Hepatocyte (in vitro differentiated cells): ENCODE results near the gene ACOT2. TPM values are rescaled to one million over a fixed set of nuclear protein-coding genes. Genes with fewer than 3 reads are reported as not detected.
"Not testable (repeated sequence)": the region's sequence is repeated elsewhere in the genome, so short reads cannot be mapped to it uniquely, and the experiment has no call there.

Source experiments
- DNase-seq: peaks from one replicate; pipeline ENCODE4 v3.0.0-alpha.2; 2016; ENCODE audit warnings: low spot score
- H2AFZ ChIP-seq: fragments of 200-600 bp; sonication (generic); 2 replicates; pipeline ENCODE4 v1.6.0; 2016; ENCODE audit warnings: antibody characterized with exemption, mild to moderate bottlenecking
- H3K27ac ChIP-seq: fragments of 200-600 bp; sonication (generic); 2 replicates; pipeline ENCODE4 v1.5.1; 2016; ENCODE audit warnings: mild to moderate bottlenecking
- H3K27me3 ChIP-seq: fragments of 200-600 bp; sonication (generic); 2 replicates; pipeline ENCODE4 v1.6.1; 2016
- H3K36me3 ChIP-seq: fragments of 200-600 bp; sonication (generic); replicated peaks from 2 replicates; pipeline ENCODE4 v1.5.1; 2016; ENCODE audit warnings: low read depth; ENCODE audit not compliant: insufficient read depth
- H3K4me1 ChIP-seq: fragments of 200-600 bp; sonication (generic); 2 replicates; pipeline ENCODE4 v1.5.1; 2016; ENCODE audit warnings: mild to moderate bottlenecking, moderate library complexity; ENCODE audit not compliant: insufficient read depth
- H3K4me2 ChIP-seq: fragments of 200-600 bp; sonication (generic); 2 replicates; pipeline ENCODE4 v1.6.0; 2016
- H3K4me3 ChIP-seq: fragments of 200-600 bp; sonication (generic); 2 replicates; pipeline ENCODE4 v1.5.1; 2016; ENCODE audit warnings: mild to moderate bottlenecking
- H3K79me2 ChIP-seq: fragments of 200-600 bp; sonication (generic); 2 replicates; pipeline ENCODE4 v1.6.0; 2017; ENCODE audit warnings: mild to moderate bottlenecking
- H3K9me2 ChIP-seq: fragments of 200-600 bp; sonication (generic); replicated peaks from 2 replicates; pipeline ENCODE4 v1.6.0; 2017; ENCODE audit warnings: mild to moderate bottlenecking; ENCODE audit not compliant: insufficient read depth
- H3K9me3 ChIP-seq: fragments of 200-600 bp; sonication (generic); 2 replicates; pipeline ENCODE4 v1.5.1; 2016; ENCODE audit warnings: low read depth, mild to moderate bottlenecking
- H4K20me1 ChIP-seq: fragments of 200-600 bp; sonication (generic); 2 replicates; pipeline ENCODE4 v1.6.0; 2016; ENCODE audit warnings: mild to moderate bottlenecking; ENCODE audit not compliant: insufficient read depth, poor library complexity, severe bottlenecking
- EZH2 ChIP-seq: fragments of 200-600 bp; sonication (generic); IDR thresholded peaks from 2 replicates; pipeline ENCODE4 v1.6.1; 2016; ENCODE audit warnings: antibody characterized with exemption, mild to moderate bottlenecking, borderline replicate concordance
- EZH2phosphoT487 ChIP-seq: fragments of 200-600 bp; sonication (generic); IDR thresholded peaks from one replicate; pipeline ENCODE4 v1.6.1; 2018; ENCODE audit warnings: antibody characterized with exemption, mild to moderate bottlenecking, low read depth, moderate library complexity; ENCODE audit not compliant: unreplicated experiment, severe bottlenecking
- WGBS: methylation state at CpG from one replicate; pipeline ENCODE4 v1.1.6; 2016; ENCODE audit warnings: low lambda C conversion rate; ENCODE audit errors: missing lambda C conversion rate; 5-methylcytosine and 5-hydroxymethylcytosine counted together
- polyA plus RNA-seq: library from polyadenylated mRNA; unstranded; fragments of >200 nt; fragmentation: Nextera tagmentation; extraction: Ambion mirVana; gene quantifications from 2 replicates; pipeline ENCODE4 v1.2.1, GENCODE V29; 2016
- total RNA-seq: library from RNA; depleted of rRNA; stranded (reverse); fragments of >200 nt; gene quantifications from 2 replicates; pipeline ENCODE4 v1.2.3, GENCODE V29; 2014
- TF ChIP-seq, protein P1 (sequence below): fragments of 200-600 bp; sonication (generic); IDR thresholded peaks from 2 replicates; pipeline ENCODE4 v1.5.1; 2016; ENCODE audit warnings: antibody characterized with exemption, mild to moderate bottlenecking; ENCODE audit not compliant: poor library complexity

The ACOT2 gene
- total and polyA plus RNA-seq, 2 experiments from 2014 or later, result 43.6 to 58.8 TPM

- DNase-seq, H2AFZ ChIP-seq, H4K20me1 ChIP-seq, H3K27ac ChIP-seq, H3K9me3 ChIP-seq, H3K27me3 ChIP-seq, H3K4me2 ChIP-seq, H3K4me3 ChIP-seq, H3K36me3 ChIP-seq, H3K9me2 ChIP-seq: not testable (repeated sequence)
- peaks cover 13% of the 10 kb centered on the region for H3K4me1 ChIP-seq
- H3K79me2 ChIP-seq, result peaks cover 20% of the 10 kb centered on the region
- 87% methylated on average over 18 of the region's 18 CpGs for WGBS
Observed at GRCh38 chr14:73566431-73566830, 2.6 kb upstream of the ACOT2 start.

DNA sequence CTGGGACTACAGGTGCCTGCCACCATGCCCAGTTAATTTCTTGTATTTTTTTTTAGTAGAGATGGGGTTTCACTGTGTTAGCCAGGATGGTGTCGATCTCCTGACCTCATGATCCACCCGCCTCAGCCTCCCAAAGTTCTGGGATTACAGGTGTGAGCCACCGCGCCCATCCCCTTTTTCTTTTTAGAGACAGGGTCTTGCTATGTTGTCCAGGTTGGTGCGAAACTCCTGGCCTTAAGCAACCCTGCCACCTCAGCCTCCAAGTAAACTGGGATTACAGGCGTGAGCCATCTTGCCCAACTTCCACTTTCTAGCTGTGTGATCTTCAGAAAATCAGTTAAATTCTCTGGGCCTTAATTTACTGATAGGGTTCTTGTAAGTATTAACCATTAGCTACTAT is 2.1 kb upstream of the ACOT2 start:
- not testable (repeated sequence) for H3K36me3 ChIP-seq, DNase-seq, H2AFZ ChIP-seq, H3K9me2 ChIP-seq, H3K27ac ChIP-seq, H3K9me3 ChIP-seq, H3K4me3 ChIP-seq, H3K27me3 ChIP-seq, H4K20me1 ChIP-seq
- WGBS, result 96% methylated on average over 6 of the region's 6 CpGs
- H3K4me1 ChIP-seq, result peaks cover 13% of the 10 kb centered on the region
- H3K79me2 ChIP-seq, result peaks cover 20% of the 10 kb centered on the region
- peak overlapping the region; percentile 82 for H3K4me2 ChIP-seq

DNA sequence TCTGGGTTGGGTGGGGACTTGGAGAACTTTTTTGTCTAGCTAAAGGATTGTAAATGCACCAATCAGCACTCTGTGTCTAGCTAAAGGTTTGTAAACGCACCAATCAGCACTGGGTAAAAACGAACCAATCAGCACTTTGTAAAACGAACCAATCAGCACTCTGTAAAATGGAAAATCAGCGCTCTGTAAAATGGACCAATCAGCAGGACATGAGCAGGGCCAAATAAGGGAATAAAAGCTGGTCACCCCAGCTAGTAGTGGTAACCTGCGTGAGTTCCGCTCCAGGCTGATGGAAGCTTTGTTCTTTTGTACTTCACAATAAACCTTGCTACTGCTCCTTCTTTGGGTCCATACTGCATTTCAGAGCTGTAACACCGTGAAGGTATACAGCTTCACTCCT is 1.7 kb upstream of the ACOT2 start:
- TF ChIP-seq EZH2phosphoT487, result no peak
- TF ChIP-seq, protein P1, sequence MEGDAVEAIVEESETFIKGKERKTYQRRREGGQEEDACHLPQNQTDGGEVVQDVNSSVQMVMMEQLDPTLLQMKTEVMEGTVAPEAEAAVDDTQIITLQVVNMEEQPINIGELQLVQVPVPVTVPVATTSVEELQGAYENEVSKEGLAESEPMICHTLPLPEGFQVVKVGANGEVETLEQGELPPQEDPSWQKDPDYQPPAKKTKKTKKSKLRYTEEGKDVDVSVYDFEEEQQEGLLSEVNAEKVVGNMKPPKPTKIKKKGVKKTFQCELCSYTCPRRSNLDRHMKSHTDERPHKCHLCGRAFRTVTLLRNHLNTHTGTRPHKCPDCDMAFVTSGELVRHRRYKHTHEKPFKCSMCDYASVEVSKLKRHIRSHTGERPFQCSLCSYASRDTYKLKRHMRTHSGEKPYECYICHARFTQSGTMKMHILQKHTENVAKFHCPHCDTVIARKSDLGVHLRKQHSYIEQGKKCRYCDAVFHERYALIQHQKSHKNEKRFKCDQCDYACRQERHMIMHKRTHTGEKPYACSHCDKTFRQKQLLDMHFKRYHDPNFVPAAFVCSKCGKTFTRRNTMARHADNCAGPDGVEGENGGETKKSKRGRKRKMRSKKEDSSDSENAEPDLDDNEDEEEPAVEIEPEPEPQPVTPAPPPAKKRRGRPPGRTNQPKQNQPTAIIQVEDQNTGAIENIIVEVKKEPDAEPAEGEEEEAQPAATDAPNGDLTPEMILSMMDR, result no peak
- TF ChIP-seq EZH2, result no peak
- Histone ChIP-seq H3K4me1 (peaks cover 13% of the 10 kb centered on the region), H3K4me3 (no peak overlapping the region), H2AFZ (no peak overlapping the region), H3K36me3 (no peaks in the 10 kb centered on the region), H3K4me2 (peak overlapping the region; percentile 82), H3K79me2 (peaks cover 20% of the 10 kb centered on the region), H3K27me3 (no peaks in the 10 kb centered on the region), H3K27ac (peak overlapping the region; percentile 100), H3K9me2 (no peaks in the 10 kb centered on the region), H4K20me1 (no peaks in the 10 kb centered on the region), H3K9me3 (peaks cover 3% of the 10 kb centered on the region)
- DNase-seq, result no peak
- 95% methylated on average over 7 of the region's 7 CpGs for WGBS

- Histone ChIP-seq H3K4me2 (peak overlapping the region; percentile 82), H3K27me3 (no peaks in the 10 kb centered on the region), H3K27ac (peak overlapping the region; percentile 100), H2AFZ (peak overlapping the region; percentile 92), H3K36me3 (no peaks in the 10 kb centered on the region), H3K4me1 (peaks cover 13% of the 10 kb centered on the region), H4K20me1 (no peaks in the 10 kb centered on the region), H3K4me3 (peak overlapping the region; percentile 71), H3K9me2 (no peaks in the 10 kb centered on the region), H3K9me3 (no peaks in the 10 kb centered on the region), H3K79me2 (peaks cover 20% of the 10 kb centered on the region)
- peak; percentile 30 for DNase-seq
- WGBS, result 64% methylated on average over 16 of the region's 16 CpGs
- TF ChIP-seq, protein P1, result no peak
- no peak for TF ChIP-seq EZH2phosphoT487
- TF ChIP-seq EZH2, result no peak
Observed at GRCh38 chr14:73567951-73568885, 795 bp upstream of the ACOT2 start.

DNA sequence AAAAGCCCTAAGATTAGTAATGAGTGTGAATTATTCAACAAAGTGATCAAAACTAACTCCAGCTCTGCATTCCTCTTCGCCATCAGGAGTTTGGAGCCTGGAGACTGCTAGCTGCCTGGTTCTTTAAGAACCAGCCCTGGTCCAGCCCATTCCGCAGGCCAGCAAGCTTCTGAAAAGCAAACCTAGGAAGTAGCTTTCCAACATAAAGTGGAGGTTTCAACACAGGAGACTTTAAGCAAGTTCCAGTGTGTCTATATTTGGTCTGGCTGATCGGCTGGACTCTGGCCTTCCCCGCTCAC is 178 bp upstream of the ACOT2 start:
- H3K9me2 ChIP-seq, H3K27me3 ChIP-seq: not testable (repeated sequence)

More for the DNA sequence above, 178 bp upstream of the ACOT2 start:
- peak overlapping the region; percentile 100 for H3K27ac ChIP-seq
- peaks cover 20% of the 10 kb centered on the region for H3K79me2 ChIP-seq
- H3K4me3 ChIP-seq, result peak overlapping the region; percentile 71
- H4K20me1 ChIP-seq, H3K36me3 ChIP-seq, DNase-seq, H3K9me3 ChIP-seq: not testable (repeated sequence)
- H3K4me2 ChIP-seq, result peak overlapping the region; percentile 82
- WGBS, result 30% methylated on average over 4 of the region's 4 CpGs
- peaks cover 13% of the 10 kb centered on the region for H3K4me1 ChIP-seq
- H2AFZ ChIP-seq, result peak overlapping the region; percentile 92
